HEK293T (cell line): ENCODE measurements around the gene LARP1.

Experiments
- CTCF ChIA-PET: fragments of 350-600 bp; formaldehyde crosslinking; extraction: SDS; loops from one replicate; lab custom pipeline; 2021; ENCODE audit warnings: antibody characterized with exemption, inconsistent platforms; lab: Yijun Ruan, JAX
- POLR2A ChIA-PET: fragments of 350-600 bp; formaldehyde crosslinking; extraction: SDS; loops from one replicate; lab custom pipeline; 2020; ENCODE audit warnings: antibody characterized with exemption, inconsistent platforms; lab: Yijun Ruan, JAX
- DNase-seq: peaks from one replicate; pipeline ENCODE4 v3.0.0; 2012; ENCODE audit warnings: mixed read lengths; ENCODE audit errors: extremely low spot score
- ARNT ChIP-seq: fragments of 450-650 bp; IDR thresholded peaks from 2 replicates; pipeline ENCODE4 v1.6.1; 2017; ENCODE audit warnings: mild to moderate bottlenecking
- BHLHE40 ChIP-seq: fragments of 450-650 bp; IDR thresholded peaks from 2 replicates; pipeline ENCODE4 v1.6.1; 2016; ENCODE audit warnings: mild to moderate bottlenecking, moderate library complexity, borderline replicate concordance
- CTBP1 ChIP-seq: fragments of 450-650 bp; IDR thresholded peaks from 2 replicates; pipeline ENCODE4 v1.6.1; 2016; ENCODE audit warnings: borderline replicate concordance
- ELF4 ChIP-seq: fragments of 450-650 bp; IDR thresholded peaks from 2 replicates; pipeline ENCODE4 v1.6.1; 2017; ENCODE audit warnings: antibody characterized with exemption
- FOXA1 ChIP-seq: fragments of 450-650 bp; IDR thresholded peaks from 2 replicates; pipeline ENCODE4 v1.6.1; 2016; ENCODE audit warnings: mild to moderate bottlenecking
- FOXK2 ChIP-seq: fragments of 450-650 bp; IDR thresholded peaks from 2 replicates; pipeline ENCODE4 v1.6.1; 2016; ENCODE audit warnings: mild to moderate bottlenecking
- FOXM1 ChIP-seq: fragments of 450-650 bp; IDR thresholded peaks from 2 replicates; pipeline ENCODE4 v1.6.1; 2017; ENCODE audit warnings: mild to moderate bottlenecking, borderline replicate concordance
- HDGF ChIP-seq: fragments of 450-650 bp; IDR thresholded peaks from 2 replicates; pipeline ENCODE4 v1.6.1; 2017; ENCODE audit warnings: antibody characterized with exemption, borderline replicate concordance
- L3MBTL2 ChIP-seq: fragments of 450-650 bp; conservative IDR thresholded peaks from 2 replicates; pipeline ENCODE4 v1.6.1; 2016; ENCODE audit warnings: mild to moderate bottlenecking
- LEF1 ChIP-seq: fragments of 450-650 bp; IDR thresholded peaks from 2 replicates; pipeline ENCODE4 v1.6.1; 2017; ENCODE audit warnings: mild to moderate bottlenecking, borderline replicate concordance
- NFRKB ChIP-seq: fragments of 450-650 bp; IDR thresholded peaks from 2 replicates; pipeline ENCODE4 v1.6.1; 2016; ENCODE audit warnings: mild to moderate bottlenecking, moderate library complexity
- PKNOX1 ChIP-seq: fragments of 450-650 bp; IDR thresholded peaks from 2 replicates; pipeline ENCODE4 v1.6.1; 2016
- SP1 ChIP-seq: fragments of 450-650 bp; IDR thresholded peaks from 2 replicates; pipeline ENCODE4 v1.6.1; 2017
- SUZ12 ChIP-seq: fragments of 450-650 bp; IDR thresholded peaks from 2 replicates; pipeline ENCODE4 v1.6.1; 2016; ENCODE audit warnings: mild to moderate bottlenecking
- TARDBP ChIP-seq: fragments of 450-650 bp; IDR thresholded peaks from 2 replicates; pipeline ENCODE4 v1.6.1; 2016
- ZNF384 ChIP-seq: fragments of 450-650 bp; IDR thresholded peaks from 2 replicates; pipeline ENCODE4 v1.6.1; 2016

Gene LARP1

GRCh38 chr5:154784856-154785255, 29.7 kb downstream of the LARP1 start:
- ChIA-PET CTCF (no interaction called here), POLR2A (no interaction called here)
- TF ChIP-seq ARNT (no peak), LEF1 (no peak), ZNF384 (no peak), ELF4 (no peak), PKNOX1 (no peak), CTBP1 (no peak), HDGF (no peak), SP1 (no peak), FOXM1 (no peak), BHLHE40 (no peak), FOXK2 (no peak), FOXA1 (no peak), NFRKB (no peak), L3MBTL2 (no peak), TARDBP (no peak), SUZ12 (no peak)
- DNase-seq = no peak

GRCh38 chr5:154786414-154786813, 31.2 kb downstream of the LARP1 start:
- CTCF ChIA-PET = no interaction called here

GRCh38 chr5:154788212-154788611, 33.0 kb downstream of the LARP1 start:
- POLR2A ChIA-PET = no interaction called here
- DNase-seq = no peak
- TF ChIP-seq ELF4 (no peak), FOXM1 (no peak), BHLHE40 (no peak), SP1 (no peak), LEF1 (no peak), SUZ12 (no peak), L3MBTL2 (no peak), NFRKB (no peak), FOXK2 (no peak), TARDBP (no peak), FOXA1 (no peak), ARNT (no peak), PKNOX1 (no peak), HDGF (no peak), CTBP1 (no peak), ZNF384 (no peak)
- CTCF ChIA-PET = no interaction called here

More at GRCh38 chr5:154786414-154786813, 31.2 kb downstream of the LARP1 start:
- DNase-seq = no peak
- no peak for TF ChIP-seq FOXM1
- no peak for TF ChIP-seq TARDBP
- TF ChIP-seq ZNF384 = no peak
- TF ChIP-seq ARNT = no peak
- no peak for TF ChIP-seq SP1
- no peak for TF ChIP-seq FOXA1
- no peak for TF ChIP-seq L3MBTL2
- TF ChIP-seq HDGF = no peak
- no peak for TF ChIP-seq CTBP1
- TF ChIP-seq LEF1 = no peak
- no peak for TF ChIP-seq NFRKB
- no peak for TF ChIP-seq SUZ12
- no peak for TF ChIP-seq PKNOX1
- TF ChIP-seq ELF4 = no peak
- no peak for TF ChIP-seq FOXK2
- POLR2A ChIA-PET = no interaction called here

- TF ChIP-seq TARDBP (no peak), FOXA1 (no peak), NFRKB (no peak), ARNT (no peak), SP1 (no peak), FOXM1 (no peak), PKNOX1 (no peak), ZNF384 (no peak), CTBP1 (no peak), FOXK2 (no peak), L3MBTL2 (no peak), HDGF (no peak), SUZ12 (no peak)
- ChIA-PET POLR2A (no interaction called here), CTCF (no interaction called here)
- no peak for DNase-seq
Measured at GRCh38 chr5:154791535-154791934, 36.4 kb downstream of the LARP1 start.

- TF ChIP-seq ELF4 (no peak), PKNOX1 (no peak), NFRKB (no peak), ARNT (no peak), LEF1 (no peak), L3MBTL2 (no peak), FOXK2 (no peak), CTBP1 (no peak), BHLHE40 (no peak), HDGF (no peak), TARDBP (no peak), ZNF384 (no peak), FOXM1 (no peak), FOXA1 (no peak), SP1 (no peak), SUZ12 (no peak)
- no peak for DNase-seq
- POLR2A ChIA-PET = interaction anchor here (1.0 kb wide), 1 partner anchor 35 kb away, joined by 3 read pairs; no protein-coding TSS in a partner anchor
- CTCF ChIA-PET = no interaction called here
Measured at GRCh38 chr5:154793599-154794524, 38.7 kb downstream of the LARP1 start.
